ENCODE measurements around the gene LIMA1.

- no peak for TF ChIP-seq CTCF (IDR thresholded peaks at IDR 0.05; ENCODE audit: poor library complexity, severe bottlenecking)
- TF ChIP-seq EZH2 (IDR thresholded peaks at IDR 0.05; ENCODE audit: borderline replicate concordance, insufficient read depth, low read length, poor library complexity, severe bottlenecking): no peak
- no peak for TF ChIP-seq RAD21 (conservative IDR thresholded peaks at IDR 0.05)
- no peak for TF ChIP-seq SMC3 (conservative IDR thresholded peaks at IDR 0.05; ENCODE audit: poor library complexity)
- TF ChIP-seq POLR2AphosphoS5 (IDR thresholded peaks at IDR 0.05): no peak
- TF ChIP-seq EP300 (conservative IDR thresholded peaks at IDR 0.05; ENCODE audit: poor library complexity, severe bottlenecking): no peak
These were observed 49.0 kb downstream of the LIMA1 start for GRCh38 chr12:50234347-50234746.

Data from neural cell (in vitro differentiated cells).